Mammary microvascular endothelial cell (primary cell): Measurements from ENCODE around the gene DNAJC30. TPM values are rescaled to one million over a fixed set of nuclear protein-coding genes. Genes with fewer than 3 reads are reported as not detected.

Source experiments
- total RNA-seq: library from RNA; depleted of rRNA; stranded (reverse); fragments of >200 nt; gene quantifications from 2 replicates; pipeline ENCODE4 v1.2.3, GENCODE V29; 2015

DNAJC30 gene
- 5.6 and 7.5 TPM in 2 replicates for total RNA-seq

DNA sequence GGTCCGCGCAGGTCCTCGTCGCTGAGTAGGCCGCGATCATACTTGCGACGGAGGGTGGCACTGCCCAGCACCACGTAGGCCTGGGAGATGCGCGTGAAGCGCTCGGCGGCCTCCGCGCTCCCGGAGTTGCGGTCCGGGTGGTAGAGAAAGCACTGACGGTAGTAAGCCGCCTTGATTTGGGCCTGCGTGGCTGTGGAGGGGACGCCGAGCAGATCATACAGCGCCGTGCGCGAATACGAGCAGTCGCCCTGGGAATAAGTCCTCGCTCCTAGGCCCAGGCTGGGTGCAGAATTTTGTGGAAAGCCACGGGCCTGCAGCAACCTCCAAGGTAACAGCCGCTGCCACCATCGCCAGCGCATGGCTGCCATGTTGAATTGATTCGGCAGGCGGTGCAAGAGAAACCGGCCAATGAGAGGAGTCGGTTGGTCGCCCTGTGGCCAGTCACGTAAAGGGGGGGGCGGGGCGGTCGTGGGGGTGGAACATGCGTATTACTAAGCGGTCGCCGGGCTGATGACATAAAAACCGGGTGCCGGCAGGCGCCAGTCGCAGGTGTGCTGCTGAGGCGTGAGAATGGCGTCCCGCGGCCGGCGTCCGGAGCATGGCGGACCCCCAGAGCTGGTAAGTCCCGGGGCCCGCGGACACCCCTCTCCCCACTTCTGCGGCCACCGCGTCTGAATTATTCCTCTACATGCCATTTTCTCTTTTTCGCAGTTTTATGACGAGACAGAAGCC, at the start of gene DNAJC30, which contains the start of gene BUD23:
DNAJC30 (minus strand) TSS at position 398 of the 732 bp plus-strand sequence; CDS start at position 368, 30 bp downstream.
BUD23 (plus strand) TSS at position 542 of the 732 bp plus-strand sequence; CDS start at position 571, 29 bp downstream.

DNA sequence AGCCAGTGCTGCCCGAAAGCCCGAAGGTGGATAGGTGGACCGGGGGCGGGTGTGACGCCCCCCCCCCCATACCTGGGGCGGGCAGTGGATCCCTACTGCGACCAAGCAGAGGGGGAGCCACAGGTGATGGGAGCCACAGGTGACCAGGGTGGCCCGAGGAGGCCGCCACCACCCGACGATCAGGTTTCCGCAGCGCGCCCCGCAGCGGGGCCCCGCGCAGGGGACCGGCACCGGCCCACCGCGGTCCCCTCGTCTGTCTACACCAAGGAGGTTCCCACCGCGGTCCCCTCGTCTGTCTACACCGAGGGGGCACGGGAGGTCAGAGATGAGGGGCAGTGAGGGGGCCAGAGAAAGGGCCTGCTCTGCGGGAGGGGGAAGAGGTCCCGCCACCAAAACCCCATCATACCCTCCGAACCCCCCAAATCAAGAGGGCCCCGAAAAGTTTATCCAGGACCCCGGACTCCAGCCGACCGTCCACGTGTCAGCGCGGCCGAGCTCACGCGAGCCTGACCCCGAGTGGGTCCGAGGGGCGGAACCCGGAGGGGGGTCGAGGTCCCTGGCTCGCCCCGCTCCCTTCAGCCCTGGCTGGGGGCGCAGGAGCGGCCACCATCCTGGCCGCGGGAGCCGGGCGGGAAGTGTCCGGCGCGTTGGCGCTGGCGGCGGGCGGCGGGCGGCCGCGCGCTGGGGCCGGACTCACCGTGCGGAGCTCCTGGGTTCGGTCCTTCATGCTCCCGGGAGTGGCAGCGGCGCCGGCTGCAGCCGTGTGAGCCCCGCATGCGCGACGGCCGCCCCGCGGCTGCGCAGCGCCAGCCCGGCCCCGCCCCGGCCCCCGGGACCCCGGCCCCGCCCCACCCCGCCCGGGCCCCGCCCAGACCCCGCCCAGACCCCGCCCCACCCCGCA, 35.9 kb upstream of the DNAJC30 start, which contains the start of gene STX1A:
STX1A (minus strand) TSS at position 765 of the 901 bp plus-strand sequence; CDS start at position 727, 38 bp downstream.

DNA sequence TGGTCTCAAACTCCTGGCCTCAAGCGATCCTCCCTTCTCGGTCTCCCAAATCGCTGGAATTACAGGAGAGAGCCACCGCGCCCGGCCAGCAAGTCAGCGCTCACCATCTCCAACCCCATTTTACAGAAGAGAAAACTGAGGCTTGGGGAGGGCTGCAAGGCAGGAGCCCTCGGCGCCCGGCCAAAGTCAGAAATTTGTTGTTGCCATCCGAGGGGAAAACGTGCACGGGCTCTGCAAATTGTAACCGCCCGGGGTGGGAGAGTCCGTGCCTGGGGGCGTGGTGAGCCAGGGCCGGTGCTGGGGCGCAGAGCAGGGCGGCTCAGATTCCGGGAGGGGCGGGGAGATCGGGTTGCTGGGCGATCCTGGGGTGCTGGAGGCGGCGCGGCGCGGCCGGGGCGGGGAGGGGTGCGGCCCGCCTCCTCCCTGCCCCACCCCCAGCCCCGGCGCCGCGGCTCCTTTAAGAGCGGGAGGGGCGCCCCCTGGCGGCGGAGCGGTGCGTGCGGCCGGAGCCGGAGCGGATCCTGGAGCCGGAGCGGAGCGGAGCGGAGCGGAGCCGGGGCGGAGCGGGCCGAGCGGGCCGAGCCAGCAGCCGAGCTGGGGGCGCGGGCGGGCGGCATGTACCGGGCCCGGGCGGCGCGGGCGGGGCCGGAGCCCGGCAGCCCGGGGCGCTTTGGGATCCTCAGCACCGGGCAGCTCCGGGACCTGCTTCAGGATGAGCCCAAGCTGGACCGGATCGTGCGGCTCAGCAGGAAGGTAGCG, 15.7 kb downstream of the DNAJC30 start, which contains the start of gene VPS37D:
VPS37D (plus strand) TSS at position 488 of the 759 bp plus-strand sequence; CDS start at position 616, 128 bp downstream.

Other genes starting within 250 kb of the DNAJC30 start
- gene FZD9, start 249.7 kb downstream of the DNAJC30 start, total RNA-seq: 0.44 and 0.47 TPM in 2 replicates
- 40.0 and 40.6 TPM in 2 replicates for gene BAZ1B, start 161.2 kb downstream of the DNAJC30 start, total RNA-seq
- 65.4 and 66.0 TPM in 2 replicates for gene BCL7B, start 125.8 kb downstream of the DNAJC30 start, total RNA-seq
- 39.0 and 39.4 TPM in 2 replicates for gene TBL2, start 104.9 kb downstream of the DNAJC30 start, total RNA-seq
- gene MLXIPL, start 58.9 kb downstream of the DNAJC30 start, total RNA-seq: not detected in 2 replicates
- 0.69 and 1.8 TPM in 2 replicates for gene VPS37D, start 15.6 kb downstream of the DNAJC30 start, total RNA-seq
- 53.8 and 56.1 TPM in 2 replicates for gene BUD23, start 144 bp upstream of the DNAJC30 start, total RNA-seq
- gene STX1A, start 36.2 kb upstream of the DNAJC30 start, total RNA-seq: 5.1 and 6.1 TPM in 2 replicates
- gene ABHD11, start 55.3 kb upstream of the DNAJC30 start, total RNA-seq: 17.5 and 21.1 TPM in 2 replicates
- gene CLDN3, start 86.8 kb upstream of the DNAJC30 start, total RNA-seq: 0.98 and 1.2 TPM in 2 replicates
- 0.10 and 0.27 TPM in 2 replicates for gene CLDN4, start 147.5 kb upstream of the DNAJC30 start, total RNA-seq
- gene METTL27, start 159.1 kb upstream of the DNAJC30 start, total RNA-seq: 3.1 and 6.0 TPM in 2 replicates
- not detected in 2 replicates for gene TMEM270, start 177.7 kb upstream of the DNAJC30 start, total RNA-seq